IMR-90 (cell line): Measurements from ENCODE around the gene EFHC1. TPM values are rescaled to one million over a fixed set of nuclear protein-coding genes. Genes with fewer than 3 reads are reported as not detected.

Source experiments
- ATAC-seq: fragments of 200-7000 bp; cut with Tn5 transposase; 2 replicates; pipeline ENCODE4 v1.9.1; 2020; ENCODE audit warnings: low read depth, mild to moderate bottlenecking, moderate library complexity
- BruUV-seq: library from RNA; stranded (reverse); fragments of 400-500 nt; replicated peaks from 2 replicates; lab custom pipeline; 2021; lab: Mats Ljungman, UMichigan
- CTCF ChIA-PET: fragments of 300-600 bp; formaldehyde crosslinking; extraction: SDS; loops from one replicate; lab custom pipeline; 2021; ENCODE audit warnings: antibody characterized with exemption; lab: Yijun Ruan, JAX
- POLR2A ChIA-PET: fragments of 300-600 bp; sonication (Branson Sonifier 250); formaldehyde crosslinking; loops from one replicate; lab custom pipeline; 2022; ENCODE audit warnings: antibody characterized with exemption; ENCODE audit not compliant: unreplicated experiment; lab: Charles Lee
- DNase-seq: peaks from one replicate; pipeline ENCODE4 v3.0.0; 2013
- H2AFZ ChIP-seq: replicated peaks from 2 replicates; pipeline ENCODE3; 2013; ENCODE audit warnings: low read length, mild to moderate bottlenecking; ENCODE audit not compliant: poor library complexity
- H2AK5ac ChIP-seq: 2 replicates; pipeline ENCODE4 v1.6.1; 2013; ENCODE audit warnings: low read depth, low read length, inconsistent platforms
- H2AK9ac ChIP-seq: replicated peaks from 2 replicates; pipeline ENCODE3; 2013; ENCODE audit warnings: mild to moderate bottlenecking, low read depth, low read length, moderate library complexity; ENCODE audit not compliant: poor library complexity
- H2BK120ac ChIP-seq: 2 replicates; pipeline ENCODE4 v1.6.1; 2013; ENCODE audit warnings: low read depth, low read length, inconsistent platforms
- H2BK15ac ChIP-seq: 3 replicates; pipeline ENCODE4 v1.6.1; 2013; ENCODE audit warnings: low read depth, low read length, inconsistent platforms
- H2BK20ac ChIP-seq: 2 replicates; pipeline ENCODE4 v1.6.1; 2013; ENCODE audit warnings: low read depth, mild to moderate bottlenecking, inconsistent platforms, low read length, moderate library complexity
- H2BK5ac ChIP-seq: 2 replicates; pipeline ENCODE4 v1.6.1; 2013; ENCODE audit warnings: mild to moderate bottlenecking, low read depth, low read length, inconsistent platforms; ENCODE audit not compliant: poor library complexity, severe bottlenecking
- H3K14ac ChIP-seq: replicated peaks from 2 replicates; pipeline ENCODE4 v1.6.1; 2013; ENCODE audit warnings: low read depth, low read length, inconsistent platforms
- H3K18ac ChIP-seq: 2 replicates; pipeline ENCODE4 v1.6.1; 2013; ENCODE audit warnings: low read depth, low read length, control low read depth
- H3K23ac ChIP-seq: 2 replicates; pipeline ENCODE4 v1.6.1; 2013; ENCODE audit warnings: low read depth, low read length, inconsistent platforms
- H3K27ac ChIP-seq: 2 replicates; pipeline ENCODE4 v1.5.1; 2013; ENCODE audit warnings: mild to moderate bottlenecking, control low read depth, low read length; ENCODE audit not compliant: insufficient read depth
- H3K27me3 ChIP-seq: 2 replicates; pipeline ENCODE4 v1.6.1; 2013; ENCODE audit warnings: low read length; ENCODE audit not compliant: control insufficient read depth, insufficient read depth
- H3K36me3 ChIP-seq: 2 replicates; pipeline ENCODE4 v1.6.1; 2013; ENCODE audit warnings: low read length, mixed read lengths; ENCODE audit not compliant: control insufficient read depth, insufficient read depth
- H3K4ac ChIP-seq: 2 replicates; pipeline ENCODE4 v1.6.1; 2013; ENCODE audit warnings: low read depth, low read length, inconsistent platforms
- H3K4me1 ChIP-seq: 2 replicates; pipeline ENCODE4 v1.6.1; 2013; ENCODE audit warnings: low read length, mixed read lengths; ENCODE audit not compliant: control insufficient read depth, insufficient read depth
- H3K4me2 ChIP-seq: 2 replicates; pipeline ENCODE4 v1.6.1; 2013; ENCODE audit warnings: low read depth, mild to moderate bottlenecking, control low read depth, low read length, moderate library complexity
- H3K4me3 ChIP-seq: 2 replicates; pipeline ENCODE4 v1.5.1; 2013; ENCODE audit warnings: low read depth, mild to moderate bottlenecking, control low read depth, low read length, moderate library complexity; ENCODE audit not compliant: insufficient read depth
- H3K56ac ChIP-seq: 2 replicates; pipeline ENCODE4 v1.6.1; 2013; ENCODE audit warnings: low read length, inconsistent platforms; ENCODE audit not compliant: insufficient read depth; ENCODE audit errors: extremely low read depth
- H3K79me1 ChIP-seq, 2 experiments: 2 replicates each; pipeline ENCODE4 v1.6.1; 2013; ENCODE audit warnings: low read length in 2 of 2, inconsistent platforms in 1 of 2, low read depth in 1 of 2
- H3K9ac ChIP-seq: 2 replicates; pipeline ENCODE4 v1.6.1; 2013; ENCODE audit warnings: low read depth, low read length, control low read depth
- H3K9me1 ChIP-seq: 2 replicates; pipeline ENCODE4 v1.6.1; 2013; ENCODE audit warnings: low read length, inconsistent platforms; ENCODE audit not compliant: insufficient read depth
- H3K9me3 ChIP-seq: 2 replicates; pipeline ENCODE4 v1.6.1; 2013; ENCODE audit warnings: low read length; ENCODE audit not compliant: control insufficient read depth, insufficient read depth
- H4K20me1 ChIP-seq: 2 replicates; pipeline ENCODE4 v1.6.1; 2013; ENCODE audit warnings: low read length, inconsistent platforms; ENCODE audit not compliant: insufficient read depth
- H4K5ac ChIP-seq: 2 replicates; pipeline ENCODE4 v1.6.1; 2013; ENCODE audit warnings: mild to moderate bottlenecking, low read depth, low read length, control low read depth
- H4K8ac ChIP-seq, 2 experiments: 2 replicates each; pipeline ENCODE4 v1.6.1; 2013; ENCODE audit warnings: low read depth in 2 of 2, low read length in 2 of 2, control low read depth in 1 of 2, inconsistent platforms in 1 of 2
- H4K91ac ChIP-seq: 2 replicates; pipeline ENCODE4 v1.6.1; 2013; ENCODE audit warnings: low read depth, low read length, inconsistent platforms; ENCODE audit not compliant: insufficient read depth
- BHLHE40 ChIP-seq: fragments of 150-350 bp; IDR thresholded peaks from 2 replicates; pipeline ENCODE4 v1.6.1; 2016; ENCODE audit warnings: mild to moderate bottlenecking, low read depth, low read length
- CEBPB ChIP-seq: IDR thresholded peaks from 2 replicates; pipeline ENCODE4 v1.6.1; 2012; ENCODE audit warnings: low read depth, low read length, improper control_type of control experiment
- CHD1 ChIP-seq: IDR thresholded peaks from 2 replicates; pipeline ENCODE4 v1.6.1; 2012; ENCODE audit warnings: low read depth, low read length, improper control_type of control experiment
- CTCF ChIP-seq: conservative IDR thresholded peaks from 2 replicates; pipeline ENCODE4 v1.5.1; 2012; ENCODE audit warnings: mild to moderate bottlenecking, low read depth, low read length, improper control_type of control experiment
- ELK1 ChIP-seq: fragments of 150-350 bp; IDR thresholded peaks from 2 replicates; pipeline ENCODE4 v1.6.1; 2016; ENCODE audit warnings: low read depth, mild to moderate bottlenecking, low read length, moderate library complexity, borderline replicate concordance
- FOS ChIP-seq: fragments of 150-350 bp; IDR thresholded peaks from 2 replicates; pipeline ENCODE4 v1.6.1; 2016; ENCODE audit warnings: low read depth, low read length
- MAFK ChIP-seq: IDR thresholded peaks from 2 replicates; pipeline ENCODE4 v1.6.1; 2012; ENCODE audit warnings: low read depth, low read length, improper control_type of control experiment
- MAZ ChIP-seq: IDR thresholded peaks from 2 replicates; pipeline ENCODE4 v1.6.1; 2012; ENCODE audit warnings: low read depth, mild to moderate bottlenecking, low read length, improper control_type of control experiment, moderate library complexity, borderline replicate concordance
- MXI1 ChIP-seq: IDR thresholded peaks from 2 replicates; pipeline ENCODE4 v1.6.1; 2012; ENCODE audit warnings: low read depth, mild to moderate bottlenecking, low read length, moderate library complexity, borderline replicate concordance
- POLR2A ChIP-seq: IDR thresholded peaks from 2 replicates; pipeline ENCODE4 v1.6.1; 2012; ENCODE audit warnings: mild to moderate bottlenecking, low read depth, low read length
- RAD21 ChIP-seq: IDR thresholded peaks from 2 replicates; pipeline ENCODE4 v1.6.1; 2012; ENCODE audit warnings: low read length, improper control_type of control experiment
- RCOR1 ChIP-seq: IDR thresholded peaks from 2 replicates; pipeline ENCODE4 v1.6.1; 2012; ENCODE audit warnings: mild to moderate bottlenecking, low read length, improper control_type of control experiment; ENCODE audit not compliant: insufficient replicate concordance
- RFX5 ChIP-seq: IDR thresholded peaks from 2 replicates; pipeline ENCODE4 v1.8.0; 2012; ENCODE audit warnings: low read depth, mild to moderate bottlenecking, low read length, moderate library complexity
- SMC3 ChIP-seq: fragments of 150-350 bp; IDR thresholded peaks from 2 replicates; pipeline ENCODE4 v1.6.1; 2016; ENCODE audit warnings: low read depth, mild to moderate bottlenecking, antibody characterized with exemption, low read length, moderate library complexity
- USF2 ChIP-seq: fragments of 150-350 bp; IDR thresholded peaks from 2 replicates; pipeline ENCODE4 v1.6.1; 2017; ENCODE audit warnings: mild to moderate bottlenecking, antibody characterized with exemption, low read length, low read depth
- WGBS, 2 experiments: methylation state at CpG; one replicate each; pipeline versions ENCODE4 v1.1.5 to v1.1.7; 2013; ENCODE audit warnings: missing lambda C conversion rate in 2 of 2; ENCODE audit not compliant: insufficient read length in 1 of 2; ENCODE audit errors: extremely low coverage in 2 of 2; 5-methylcytosine and 5-hydroxymethylcytosine counted together
- dilution Hi-C: fragments of 300-500 bp; cut with HindIII; formaldehyde crosslinking; loops from one replicate; pipeline ENCODE4 v1.14.3; 2018; ENCODE audit warnings: low sequenced_read_pairs; ENCODE audit not compliant: unreplicated experiment
- in situ Hi-C: fragments of 300-500 bp; cut with MboI; formaldehyde crosslinking; loops from 3 replicates; pipeline ENCODE4 v1.14.3; 2019; ENCODE audit warnings: low sequenced_read_pairs, inconsistent platforms, mixed read lengths
- intact Hi-C: fragments of 100-400 bp; cut with micrococcal nuclease; formaldehyde crosslinking; loops from 2 replicates; pipeline ENCODE4 v1.10.0; 2022
- polyA plus RNA-seq, 3 experiments: library from polyadenylated mRNA; depleted of rRNA; stranded (reverse); fragments of >200 nt; gene quantifications; 2 replicates each; pipeline ENCODE4 v1.2.3, GENCODE V29; 2012; ENCODE audit warnings: low replicate concordance in 1 of 3
- total RNA-seq: library from RNA; depleted of rRNA; stranded (reverse); fragments of >200 nt; gene quantifications from 2 replicates; pipeline ENCODE4 v1.2.3, GENCODE V29; 2012

The EFHC1 gene
- total and polyA plus RNA-seq, 2 of the 4 experiments (the other 2 are of a cell fraction), result 14.0 to 23.0 TPM

GRCh38 chr6:52570291-52570700 lies 150.2 kb downstream of the EFHC1 start:
- H3K56ac ChIP-seq, result no peak overlapping the region; the same call in 1 of the 2 replicates
- DNase-seq (no peak), ATAC-seq (no peak)
- H3K79me1 ChIP-seq, result peaks cover 6 to 75% of the 10 kb centered on the region in 2 experiments; a peak in 3 of 4 replicates
- dilution Hi-C loops (no loop called here), intact Hi-C loops (no loop called here), in situ Hi-C loops (no loop called here)
- peak overlapping the region; percentile 52 for H3K4ac ChIP-seq
- 0 out of 3 replicates have a peak overlapping the region, but pooled peaks have one; percentile 56 for H2BK15ac ChIP-seq
- no CpG with 5 or more reads among the region's 8 CpGs for WGBS, 2 experiments
- H3K9me1 ChIP-seq, result peaks cover 45% of the 10 kb centered on the region
- H2AFZ ChIP-seq, result no peak overlapping the region
- ChIA-PET POLR2A (interaction anchor here (0.6 kb wide), 1 partner anchor 528 kb away, joined by 5 read pairs; no protein-coding TSS in a partner anchor), CTCF (interaction anchor here (0.7 to 1.8 kb wide), 3 partner anchors 31 to 82 kb away, joined by 3 to 6 read pairs (median 3); no protein-coding TSS in a partner anchor)
- H3K27me3 ChIP-seq, result no peaks in the 10 kb centered on the region
- peak overlapping the region; percentile 2; the same call in 1 of the 2 replicates for H4K5ac ChIP-seq
- peaks cover 77% of the 10 kb centered on the region for H4K20me1 ChIP-seq
- peaks cover 4% of the 10 kb centered on the region; the same call in 1 of the 2 replicates for H3K36me3 ChIP-seq
- H3K4me1 ChIP-seq, result peaks cover 43% of the 10 kb centered on the region
- peak overlapping the region; percentile 43 for H3K4me2 ChIP-seq
- H2AK5ac ChIP-seq, result peak overlapping the region; percentile 52
- no peak overlapping the region for H2AK9ac ChIP-seq
- H3K14ac ChIP-seq, result peak overlapping the region; percentile 42; the same call in 1 of the 2 replicates
- H4K8ac ChIP-seq, result peak overlapping the region in 1 of 2 experiments; percentile 56; a peak in 1 of 4 replicates
- peak overlapping the region; percentile 44 for H3K27ac ChIP-seq
- H3K9me3 ChIP-seq, result no peaks in the 10 kb centered on the region
- peak overlapping the region; percentile 56 for H2BK120ac ChIP-seq
- BruUV-seq, result no TSS peak
- H4K91ac ChIP-seq, result peak overlapping the region; percentile 26; the same call in 1 of the 2 replicates
- H2BK5ac ChIP-seq, result peak overlapping the region; percentile 59
- H3K18ac ChIP-seq, result peak overlapping the region; percentile 36
- H3K4me3 ChIP-seq, result no peak overlapping the region
- H3K23ac ChIP-seq, result peak overlapping the region; percentile 59
- peak overlapping the region; percentile 18; the same call in 1 of the 2 replicates for H3K9ac ChIP-seq
- 0 out of 2 replicates have a peak overlapping the region, but pooled peaks have one; percentile 8 for H2BK20ac ChIP-seq
- no peak for TF ChIP-seq BHLHE40
- TF ChIP-seq RAD21, result no peak
- TF ChIP-seq RCOR1, result no peak
- TF ChIP-seq FOS, result no peak
- TF ChIP-seq RFX5, result no peak
- TF ChIP-seq CTCF, result no peak
- no peak for TF ChIP-seq POLR2A
- TF ChIP-seq USF2, result no peak
- no peak for TF ChIP-seq MXI1
- no peak for TF ChIP-seq MAFK
- no peak for TF ChIP-seq SMC3
- TF ChIP-seq MAZ, result no peak
- TF ChIP-seq CHD1, result no peak
- no peak for TF ChIP-seq CEBPB
- no peak for TF ChIP-seq ELK1
